Esophagus (tissue), 2 donors: ENCODE results near the gene IFNL2. TPM values are rescaled to one million over a fixed set of nuclear protein-coding genes. Genes with fewer than 3 reads are reported as not detected.

Experiments
- H3K27ac ChIP-seq, 2 donors: one replicate each; pipeline ENCODE4 v1.5.1; 2013; ENCODE audit warnings: low read depth in 2 of 2, mild to moderate bottlenecking in 2 of 2, inconsistent platforms in 1 of 2, low read length in 1 of 2, moderate library complexity in 1 of 2
- H3K27me3 ChIP-seq, 2 donors: one replicate each; pipeline ENCODE4 v1.6.1; 2013; ENCODE audit warnings: low read length in 2 of 2, control low read depth in 1 of 2, mild to moderate bottlenecking in 1 of 2; ENCODE audit not compliant: insufficient read depth in 2 of 2, control insufficient read depth in 1 of 2
- H3K36me3 ChIP-seq, 2 donors: one replicate each; pipeline ENCODE4 v1.6.1; 2013; ENCODE audit warnings: low read length in 1 of 2; ENCODE audit not compliant: control insufficient read depth in 2 of 2, insufficient read depth in 2 of 2
- H3K4me1 ChIP-seq, 2 donors: one replicate each; pipeline ENCODE4 v1.6.1; 2013; ENCODE audit warnings: low read length in 1 of 2; ENCODE audit not compliant: control insufficient read depth in 2 of 2, insufficient read depth in 2 of 2
- H3K4me3 ChIP-seq, 2 donors: one replicate each; pipeline ENCODE4 v1.5.1; 2013; ENCODE audit warnings: low read length in 2 of 2, mild to moderate bottlenecking in 2 of 2, low read depth in 1 of 2, moderate library complexity in 1 of 2
- H3K9me3 ChIP-seq, 2 donors: one replicate each; pipeline ENCODE4 v1.6.1; 2013; ENCODE audit warnings: mild to moderate bottlenecking in 2 of 2, low read depth in 1 of 2, low read length in 1 of 2, moderate library complexity in 1 of 2; ENCODE audit not compliant: control insufficient read depth in 2 of 2, insufficient read depth in 1 of 2
- WGBS, 2 donors: extraction: QIAGEN DNeasy Blood & Tissue Kit; methylation state at CpG; one replicate each; pipeline ENCODE4 v1.1.7; 2013; 5-methylcytosine and 5-hydroxymethylcytosine counted together
- polyA plus RNA-seq, 2 donors: library from polyadenylated mRNA; stranded (reverse); fragments of 200-250 nt; gene quantifications; one replicate each; pipeline ENCODE4 v1.2.3, GENCODE V29; 2013
- donor health status: healthy with polysubstance abuse.
- donor health status: Bipolar disorder and iron deficiency.

IFNL2 gene
- polyA plus RNA-seq, 2 donors: not detected

DNA sequence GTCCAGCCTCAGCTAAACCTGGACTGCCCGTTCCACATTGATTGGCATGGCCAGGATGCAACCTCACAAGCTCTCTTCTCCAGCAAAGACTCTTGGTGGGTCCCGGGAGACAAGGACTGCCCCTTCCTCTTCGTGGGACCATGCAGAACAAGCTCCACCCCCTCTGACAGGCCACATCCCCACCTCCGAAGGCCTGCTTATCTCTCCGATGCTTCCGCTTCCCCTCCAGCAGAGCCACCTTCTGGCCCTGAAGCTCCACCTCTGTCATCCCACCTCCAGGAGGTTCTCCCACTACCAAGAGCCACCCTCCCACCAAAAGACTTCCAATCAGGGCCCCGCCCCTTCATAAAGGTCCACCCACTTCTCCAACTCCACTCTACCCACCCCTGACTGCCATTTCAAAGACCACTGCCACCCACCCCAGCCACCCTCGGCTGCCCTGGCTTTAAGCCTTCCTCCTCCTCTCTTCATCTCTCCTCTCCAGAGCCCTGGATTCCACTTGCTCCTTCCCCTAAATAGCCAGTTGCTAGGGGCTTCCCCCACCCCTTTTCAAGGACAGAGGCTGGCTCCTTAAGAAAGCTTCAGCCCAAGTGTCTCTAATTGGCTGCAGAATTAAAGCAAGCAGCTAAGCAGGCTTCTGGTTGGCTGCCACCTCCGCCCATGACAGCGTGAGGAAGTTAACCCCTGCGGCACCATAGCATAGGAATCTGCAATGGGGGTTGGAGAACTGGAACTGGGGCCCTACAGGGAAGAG is 42.5 kb downstream of the IFNL2 start:
- no peak overlapping the region for H3K27ac ChIP-seq
- peaks cover 3 to 12% of the 10 kb centered on the region in 2 donors for H3K4me1 ChIP-seq
- peaks cover 0 to 6% of the 10 kb centered on the region in 2 donors for H3K9me3 ChIP-seq
- H3K27me3 ChIP-seq: peaks cover 0 to 14% of the 10 kb centered on the region in 2 donors
- H3K4me3 ChIP-seq: no peak overlapping the region
- WGBS, 2 donors: 72 to 74% methylated on average over 11 of the region's 11 CpGs
- peaks cover 0 to 3% of the 10 kb centered on the region in 2 donors for H3K36me3 ChIP-seq

DNA sequence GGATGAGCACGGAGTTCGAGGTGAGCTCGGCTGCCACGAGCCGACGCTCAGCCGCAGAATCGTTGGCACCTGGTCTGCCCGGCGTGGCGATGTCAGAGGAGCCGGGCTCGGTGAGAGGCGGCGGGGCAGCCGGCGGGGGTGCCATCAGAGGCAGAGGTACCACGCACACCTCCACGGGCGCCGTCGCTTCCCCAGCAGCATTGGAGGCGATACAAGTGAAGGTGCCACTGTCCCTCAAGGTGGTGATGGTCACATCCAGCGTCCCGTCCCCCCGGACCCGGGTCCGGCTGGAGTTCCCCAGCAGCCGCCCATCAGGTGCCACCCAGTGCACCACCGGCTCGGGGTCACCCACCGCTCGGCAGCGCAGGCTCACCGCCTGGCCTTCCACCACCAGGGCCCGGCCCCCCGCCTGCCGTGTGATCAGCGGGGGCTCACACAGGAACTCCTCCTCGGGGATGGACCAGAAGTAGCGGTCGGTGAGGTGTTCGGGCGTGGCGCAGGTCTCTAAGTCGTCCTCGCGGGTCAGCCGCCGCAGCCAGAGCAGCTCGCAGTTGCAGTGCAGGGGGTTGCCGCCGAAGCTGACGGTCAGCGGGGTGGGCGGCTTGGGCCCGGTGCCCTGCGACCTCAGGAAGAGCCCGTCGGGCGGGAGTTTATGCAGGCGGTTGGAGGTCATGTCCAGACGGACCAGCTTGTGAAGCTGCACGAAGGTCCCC is 46.0 kb downstream of the IFNL2 start:
- no peaks in the 10 kb centered on the region for H3K4me1 ChIP-seq
- no peaks in the 10 kb centered on the region for H3K27me3 ChIP-seq
- no peaks in the 10 kb centered on the region for H3K36me3 ChIP-seq
- H3K27ac ChIP-seq: no peak overlapping the region
- no peaks in the 10 kb centered on the region for H3K9me3 ChIP-seq
- 96% methylated on average over 64 of the region's 64 CpGs for WGBS, 2 donors
- no peak overlapping the region for H3K4me3 ChIP-seq

DNA sequence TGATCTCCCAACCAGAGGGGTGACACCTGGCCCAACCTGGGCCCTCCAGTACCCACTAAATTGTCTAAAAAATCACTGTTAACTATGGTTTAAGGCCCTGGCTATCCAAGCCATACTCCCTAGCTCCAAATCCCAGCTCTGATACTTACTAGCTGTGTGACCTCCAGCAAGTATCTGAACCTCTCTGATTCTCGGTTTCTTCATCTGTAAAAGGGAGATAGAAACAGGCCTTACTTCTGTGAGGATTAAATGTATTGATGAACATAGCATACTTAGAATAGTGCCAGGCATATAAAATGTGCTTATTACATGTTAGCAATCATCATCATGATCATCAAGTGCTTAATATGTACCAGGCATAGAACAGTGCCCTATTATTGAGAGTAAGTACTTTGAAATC is 47.7 kb downstream of the IFNL2 start:
- H3K4me1 ChIP-seq: peaks cover 3 to 4% of the 10 kb centered on the region in 2 donors
- H3K27me3 ChIP-seq: no peaks in the 10 kb centered on the region
- H3K4me3 ChIP-seq: no peak overlapping the region
- no peak overlapping the region for H3K27ac ChIP-seq
- H3K9me3 ChIP-seq: no peaks in the 10 kb centered on the region
- H3K36me3 ChIP-seq: no peaks in the 10 kb centered on the region
- 95 to 99% methylated on average over 1 of the region's 1 CpG for WGBS, 2 donors

DNA sequence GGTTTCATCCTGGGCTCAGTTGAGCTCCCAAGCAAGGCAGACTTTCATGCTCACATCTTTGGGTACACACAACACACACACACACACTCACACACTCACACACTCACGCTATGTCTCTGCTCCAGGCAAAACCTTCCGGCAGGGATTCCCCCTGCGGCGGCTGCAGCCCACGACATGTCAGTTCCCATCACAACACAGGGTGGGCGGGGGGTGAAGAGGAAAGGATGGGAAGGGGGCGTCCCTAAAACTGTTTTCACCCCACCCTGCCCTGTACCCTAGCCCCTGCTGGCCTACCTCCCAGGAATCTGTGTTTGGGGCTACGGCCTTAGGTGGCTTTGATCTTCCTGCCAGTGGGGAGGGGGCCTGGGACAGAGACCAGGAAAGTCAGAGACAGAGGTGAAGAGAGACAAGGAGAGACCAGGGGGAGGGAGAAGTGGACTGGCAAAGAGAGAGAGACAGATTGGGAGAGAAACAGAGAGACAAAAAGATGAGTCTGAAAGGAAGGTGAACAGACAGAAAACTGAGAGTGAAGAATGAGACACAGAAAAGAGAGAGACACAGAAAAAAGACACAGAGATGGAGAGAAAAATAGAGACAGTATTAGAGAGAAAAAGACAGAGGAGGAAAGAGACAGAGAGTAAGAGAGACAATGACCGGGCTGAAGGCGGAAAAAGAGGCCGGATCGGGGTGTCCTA is 48.6 kb downstream of the IFNL2 start:
- Histone ChIP-seq H3K9me3 (no peaks in the 10 kb centered on the region), H3K27me3 (no peaks in the 10 kb centered on the region), H3K4me1 (peaks cover 3 to 4% of the 10 kb centered on the region in 2 donors), H3K27ac (no peak overlapping the region), H3K4me3 (no peak overlapping the region), H3K36me3 (no peaks in the 10 kb centered on the region)
- whole genome bisulfite sequencing, 2 donors: 85 to 87% methylated on average over 12 of the region's 12 CpGs

DNA sequence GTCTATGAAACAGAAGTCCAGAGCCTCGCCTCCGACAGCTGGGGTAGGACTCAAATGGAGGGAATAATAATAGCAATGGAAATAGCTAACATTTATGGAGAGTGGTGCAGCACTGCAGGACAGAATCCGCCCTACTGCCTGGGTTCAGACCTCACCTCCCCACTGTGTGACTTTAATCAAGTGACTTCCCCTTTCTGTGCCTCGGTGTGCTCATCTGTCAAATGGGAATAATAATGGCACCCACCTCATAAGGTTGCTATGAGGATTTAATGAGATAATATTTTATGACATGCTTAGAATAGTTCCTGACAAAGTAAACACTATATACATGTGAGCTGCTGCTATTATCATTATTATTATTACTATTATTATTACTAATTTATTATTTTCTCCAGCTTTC is 49.3 kb downstream of the IFNL2 start:
- H3K27me3 ChIP-seq: no peaks in the 10 kb centered on the region
- no peak overlapping the region for H3K27ac ChIP-seq
- H3K4me1 ChIP-seq: peaks cover 3 to 4% of the 10 kb centered on the region in 2 donors
- H3K4me3 ChIP-seq: no peak overlapping the region
- no peaks in the 10 kb centered on the region for H3K36me3 ChIP-seq
- no peaks in the 10 kb centered on the region for H3K9me3 ChIP-seq
- WGBS, 2 donors: 92 to 97% methylated on average over 4 of the region's 4 CpGs

DNA sequence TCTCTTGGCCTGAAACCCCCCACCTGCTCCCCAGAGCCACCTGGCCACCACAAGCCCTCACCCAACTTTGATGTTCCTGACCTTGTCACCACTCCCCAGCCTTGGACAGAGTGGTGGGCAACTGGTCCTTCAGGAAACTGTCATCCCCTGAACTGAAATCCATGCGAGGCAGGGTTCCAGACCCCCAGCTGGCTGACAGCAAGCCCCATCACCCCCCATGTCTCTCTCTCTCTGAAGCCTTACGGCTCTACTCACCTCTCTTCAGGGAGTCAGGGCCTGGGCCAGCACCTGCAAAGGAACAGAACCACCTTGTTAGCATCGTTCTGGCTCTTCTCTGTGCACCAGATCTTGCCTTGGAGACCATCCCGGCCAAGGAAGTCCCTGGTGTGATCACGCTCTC is 49.9 kb downstream of the IFNL2 start:
- Histone ChIP-seq H3K4me1 (peaks cover 3 to 4% of the 10 kb centered on the region in 2 donors), H3K36me3 (no peaks in the 10 kb centered on the region), H3K4me3 (no peak overlapping the region), H3K9me3 (no peaks in the 10 kb centered on the region), H3K27ac (no peak overlapping the region), H3K27me3 (no peaks in the 10 kb centered on the region)
- WGBS, 2 donors: 95 to 97% methylated on average over 5 of the region's 5 CpGs

DNA sequence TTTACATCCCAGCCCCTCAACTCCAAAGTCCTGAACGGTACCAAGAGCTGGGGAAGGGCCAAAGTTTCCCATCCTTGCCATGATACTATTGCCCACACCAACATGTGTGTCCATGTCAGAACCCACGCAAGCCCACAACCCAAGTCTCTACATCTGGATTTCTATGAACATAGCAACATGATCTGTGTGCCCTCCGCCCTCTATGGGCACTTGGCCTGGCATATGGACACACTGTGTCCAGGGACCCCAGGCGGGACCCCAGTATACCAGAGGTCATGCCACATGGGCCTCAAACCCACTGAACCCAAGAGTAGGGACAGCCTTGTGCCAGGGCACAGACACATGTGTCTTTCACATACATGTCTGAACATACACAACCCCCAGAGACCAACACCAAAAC is 50.5 kb downstream of the IFNL2 start:
- Histone ChIP-seq H3K27me3 (no peaks in the 10 kb centered on the region), H3K36me3 (no peaks in the 10 kb centered on the region), H3K4me1 (peaks cover 3 to 4% of the 10 kb centered on the region in 2 donors), H3K9me3 (no peaks in the 10 kb centered on the region), H3K4me3 (no peak overlapping the region), H3K27ac (no peak overlapping the region)
- WGBS, 2 donors: 94 to 96% methylated on average over 4 of the region's 4 CpGs

DNA sequence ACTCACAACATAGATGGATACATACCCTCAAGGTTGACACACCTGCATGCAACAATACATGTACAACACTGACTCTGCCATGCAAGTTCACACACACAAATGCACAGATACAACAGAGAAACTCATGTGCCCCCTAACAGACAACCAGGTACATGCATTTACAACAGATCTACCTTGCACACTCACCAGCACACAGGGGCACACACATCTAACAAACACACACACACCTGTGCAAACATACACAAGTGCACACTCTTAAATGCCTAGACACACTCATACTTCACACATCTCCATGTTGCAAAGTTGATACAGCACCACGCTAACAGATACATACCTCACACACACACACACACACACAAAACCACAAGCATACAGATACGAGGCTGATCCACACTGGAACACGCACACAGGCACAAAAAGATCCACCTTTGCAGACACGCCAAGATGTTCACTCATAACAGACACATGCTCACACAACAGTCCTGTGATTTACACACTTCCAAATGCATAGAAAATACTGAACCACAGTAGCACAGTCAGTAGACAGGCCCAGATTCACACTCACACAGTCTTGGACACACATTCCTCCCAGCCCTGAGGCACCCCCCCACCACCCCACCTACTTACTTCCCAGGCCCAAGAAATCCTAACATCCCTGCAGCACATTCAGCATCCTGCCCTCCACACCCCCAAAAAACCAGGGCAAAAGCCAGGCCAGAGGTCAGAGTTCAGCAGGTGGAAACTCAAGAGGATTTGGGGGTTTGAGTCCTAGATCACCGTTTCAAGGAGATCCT is 51.1 kb downstream of the IFNL2 start:
- Histone ChIP-seq H3K4me3 (no peak overlapping the region), H3K9me3 (no peaks in the 10 kb centered on the region)
- WGBS, 2 donors: 76 to 79% methylated on average over 5 of the region's 5 CpGs

More for the DNA sequence above, 51.1 kb downstream of the IFNL2 start:
- Histone ChIP-seq H3K36me3 (no peaks in the 10 kb centered on the region), H3K27me3 (no peaks in the 10 kb centered on the region), H3K4me1 (peaks cover 3 to 4% of the 10 kb centered on the region in 2 donors), H3K27ac (no peak overlapping the region)
